HG03280 (cell line): Measurements from ENCODE around the gene TELO2.

Source experiments
- ATAC-seq: cut with Tn5 transposase; IDR thresholded peaks from one replicate; pipeline ENCODE4 v1.9.1; 2021; ENCODE audit warnings: mild to moderate bottlenecking, moderate library complexity; ENCODE audit not compliant: unreplicated experiment

Gene TELO2

DNA sequence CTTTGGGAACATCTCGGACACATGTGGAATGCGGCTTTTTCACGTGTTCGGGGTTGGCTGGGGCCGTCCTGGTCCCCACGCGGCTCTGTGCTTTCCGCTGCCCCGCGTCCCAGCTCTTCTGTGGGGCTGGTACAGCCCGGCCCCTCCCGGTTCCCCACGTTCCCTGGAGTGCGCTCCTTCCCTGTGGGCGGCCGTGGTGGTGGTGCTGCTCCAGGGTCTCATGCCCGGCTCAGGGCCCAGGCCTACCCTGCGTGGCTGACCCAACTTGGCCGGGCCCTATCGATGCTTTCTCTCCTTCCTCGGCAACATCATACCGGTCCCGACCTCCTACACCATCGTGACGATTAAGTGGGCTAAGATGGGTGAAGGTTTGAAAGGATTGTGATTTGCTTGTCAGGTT lies 3.3 kb downstream of the TELO2 start:
- ATAC-seq: no peak

DNA sequence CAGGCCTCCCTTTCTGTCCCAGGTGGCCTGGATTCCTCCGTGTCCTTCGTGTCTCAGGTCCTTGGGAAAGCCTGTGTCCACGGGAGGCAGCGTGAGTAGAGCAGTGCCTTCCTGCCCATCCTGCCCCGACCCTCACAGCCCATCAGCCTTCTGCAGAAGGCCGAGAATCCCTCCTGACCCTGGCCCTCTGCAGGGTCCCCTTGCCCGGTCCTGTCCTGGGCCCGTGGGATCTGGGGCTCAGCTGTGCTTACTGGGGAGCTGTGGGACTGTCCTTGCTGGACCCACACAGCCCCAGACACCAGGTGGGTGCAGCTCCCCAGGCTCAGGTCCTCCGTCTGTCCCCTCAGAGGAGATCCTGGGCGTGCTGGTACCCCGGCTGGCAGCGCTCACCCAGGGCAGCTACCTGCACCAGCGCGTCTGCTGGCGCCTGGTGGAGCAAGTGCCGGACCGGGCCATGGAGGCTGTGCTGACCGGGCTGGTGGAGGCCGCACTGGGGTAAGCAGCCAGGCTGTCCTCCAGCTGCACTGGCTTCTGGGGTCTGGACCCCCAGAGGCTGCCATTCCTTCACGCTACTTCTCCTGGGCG lies 3.9 kb downstream of the TELO2 start:
- ATAC-seq: no peak

DNA sequence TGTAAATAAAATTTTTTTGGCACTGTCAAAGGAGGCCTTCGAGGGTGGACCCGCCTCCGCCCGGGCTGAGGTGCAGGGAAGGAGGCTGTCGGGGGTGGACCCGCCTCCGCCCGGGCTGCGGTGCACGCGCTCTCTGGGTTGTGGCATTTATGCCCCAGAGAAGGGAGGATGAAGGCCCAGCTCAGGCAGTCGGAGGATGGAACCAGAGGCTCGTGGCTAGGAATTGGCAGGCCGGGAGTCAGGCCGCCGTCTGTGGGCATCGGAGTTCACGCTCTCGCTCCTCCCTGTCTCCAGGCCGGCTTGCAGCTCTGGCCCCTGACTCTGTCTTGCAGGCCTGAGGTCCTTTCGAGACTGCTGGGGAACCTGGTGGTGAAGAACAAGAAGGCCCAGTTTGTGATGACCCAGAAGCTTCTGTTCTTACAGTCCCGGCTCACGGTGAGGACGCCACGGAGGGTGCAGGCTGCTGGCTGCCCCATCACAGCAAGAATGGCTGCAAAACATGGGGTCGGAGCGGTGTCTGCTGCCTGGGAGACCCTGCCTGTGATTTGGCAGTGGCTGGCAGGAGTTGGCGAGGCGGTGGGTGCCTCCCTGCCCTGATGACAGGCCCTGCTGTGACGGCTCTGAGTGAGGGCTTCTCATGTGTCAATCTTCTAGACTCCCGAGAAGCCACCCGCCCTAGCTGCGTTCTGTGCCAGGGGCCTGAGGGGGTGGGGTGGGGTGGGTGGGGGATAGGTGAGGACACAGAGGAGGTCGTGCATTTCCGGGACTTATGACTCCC lies 5.9 kb downstream of the TELO2 start:
- no peak for ATAC-seq

DNA sequence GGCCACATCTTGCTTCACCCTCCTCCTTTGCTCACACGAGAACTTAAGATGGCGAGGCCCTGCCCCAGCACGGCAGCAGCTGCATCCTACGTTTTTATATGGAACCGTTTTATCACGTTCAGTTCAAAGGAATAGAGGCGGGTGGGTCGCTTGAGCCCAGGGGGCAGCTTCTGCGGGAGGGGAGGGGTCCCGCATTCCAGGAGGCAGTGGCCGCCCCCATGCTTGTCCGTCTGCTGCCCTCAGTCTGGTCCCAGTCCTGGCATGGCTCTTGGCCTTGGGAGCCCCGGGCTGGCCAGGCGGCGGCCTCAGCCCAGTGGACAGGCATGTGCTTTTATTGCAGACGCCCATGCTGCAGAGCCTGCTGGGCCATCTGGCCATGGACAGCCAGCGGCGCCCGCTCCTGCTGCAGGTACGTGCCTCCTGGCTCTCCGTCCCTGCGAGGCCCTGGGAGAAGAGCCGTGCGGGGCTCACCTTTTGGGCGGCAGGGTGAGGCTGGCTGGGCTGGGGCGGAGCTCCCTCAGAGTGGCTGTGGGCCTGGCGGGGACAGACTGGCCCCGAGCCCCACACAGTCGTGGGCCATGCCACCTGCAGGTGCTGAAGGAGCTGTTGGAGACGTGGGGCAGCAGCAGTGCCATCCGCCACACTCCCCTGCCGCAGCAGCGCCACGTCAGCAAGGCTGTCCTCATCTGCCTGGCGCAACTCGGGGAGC lies 6.8 kb downstream of the TELO2 start:
- ATAC-seq: no peak

DNA sequence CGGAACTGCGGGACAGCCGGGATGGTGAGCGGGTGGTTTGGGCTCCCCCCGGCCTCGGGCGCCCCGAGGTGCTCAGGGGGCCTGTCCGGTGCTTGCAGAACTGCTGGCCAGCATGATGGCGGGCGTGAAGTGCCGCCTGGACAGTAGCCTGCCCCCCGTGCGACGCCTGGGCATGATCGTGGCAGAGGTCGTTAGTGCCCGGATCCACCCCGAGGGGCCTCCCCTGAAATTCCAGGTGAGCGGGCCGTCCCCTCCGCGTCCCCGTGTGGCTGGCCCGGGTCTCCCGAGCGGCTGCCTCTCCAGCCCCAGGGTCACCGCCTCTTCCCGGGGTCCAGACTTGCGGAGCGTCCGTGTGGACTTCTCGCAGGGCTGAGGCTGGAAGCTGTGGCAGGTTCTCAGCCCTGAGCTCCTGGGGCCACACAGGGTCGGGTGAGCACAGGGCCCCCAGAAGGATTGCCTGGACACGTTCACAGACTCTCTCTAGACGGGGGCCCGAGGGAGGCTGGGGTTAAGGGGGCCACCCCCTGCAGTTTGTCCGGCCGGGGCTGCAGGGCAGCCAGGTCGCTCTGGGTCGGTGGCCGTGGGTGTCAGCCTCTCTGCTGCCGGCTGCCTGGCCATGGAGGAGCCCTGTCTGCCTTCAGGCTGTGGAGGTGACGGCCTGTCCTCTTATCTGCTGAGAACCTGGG lies 7.4 kb downstream of the TELO2 start:
- ATAC-seq: no peak

DNA sequence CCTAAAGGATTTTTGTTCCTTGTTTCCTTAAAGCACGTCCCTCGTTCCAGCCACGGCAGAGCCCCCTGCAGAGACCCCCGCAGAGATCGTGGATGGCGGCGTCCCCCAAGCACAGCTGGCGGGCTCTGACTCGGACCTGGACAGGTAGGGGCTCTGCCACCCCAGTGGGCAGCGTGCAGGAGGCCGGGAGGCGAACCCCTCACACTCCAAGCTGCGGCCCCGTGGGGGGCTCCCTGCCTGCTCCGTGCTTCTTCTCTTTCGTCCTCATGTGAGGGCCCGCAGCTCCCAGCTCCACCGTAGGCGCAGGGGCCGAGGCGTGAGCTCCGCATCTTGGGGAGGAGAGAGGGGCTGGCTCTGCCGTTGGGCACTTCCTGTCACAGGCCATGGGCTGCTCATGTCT lies 8.5 kb downstream of the TELO2 start:
- no peak for ATAC-seq

DNA sequence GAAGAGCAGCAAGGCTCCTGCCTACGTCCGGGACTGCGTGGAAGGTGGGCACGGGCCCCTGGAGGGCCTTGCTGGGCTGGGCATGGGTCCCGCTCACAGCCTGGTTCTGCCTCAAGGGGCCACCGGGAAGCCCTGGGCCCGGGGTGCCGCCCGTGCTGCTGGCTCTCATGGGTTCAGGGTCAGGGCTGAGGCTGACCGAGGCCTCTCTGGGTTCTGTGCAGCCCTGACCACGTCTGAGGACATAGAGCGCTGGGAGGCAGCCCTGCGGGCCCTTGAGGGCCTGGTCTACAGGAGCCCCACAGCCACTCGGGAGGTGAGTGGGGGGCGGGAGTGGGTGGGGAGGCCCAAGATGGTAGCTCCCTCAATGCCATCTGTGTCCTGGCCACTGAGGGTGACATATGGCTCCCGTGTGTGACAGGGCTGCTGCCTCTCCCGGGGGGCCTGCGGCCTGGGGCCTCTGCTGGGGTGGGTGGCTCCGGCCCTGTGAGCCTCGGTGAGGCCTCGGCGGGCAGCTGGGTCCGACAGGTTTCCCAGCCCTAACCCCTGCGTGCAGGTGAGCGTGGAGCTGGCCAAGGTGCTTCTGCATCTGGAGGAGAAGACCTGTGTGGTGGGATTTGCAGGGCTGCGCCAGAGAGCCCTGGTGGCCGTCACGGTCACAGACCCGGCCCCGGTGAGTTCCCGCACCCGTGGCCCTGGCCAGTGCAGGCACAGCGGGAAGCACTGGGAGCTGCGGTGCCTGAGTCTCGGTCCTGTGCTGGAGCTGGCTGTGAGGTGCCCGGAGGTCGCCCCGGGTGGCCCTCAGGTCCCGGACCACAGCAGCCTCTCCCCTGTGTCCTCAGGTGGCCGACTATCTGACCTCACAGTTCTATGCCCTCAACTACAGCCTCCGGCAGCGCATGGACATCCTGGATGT lies 9.2 kb downstream of the TELO2 start:
- no peak for ATAC-seq

DNA sequence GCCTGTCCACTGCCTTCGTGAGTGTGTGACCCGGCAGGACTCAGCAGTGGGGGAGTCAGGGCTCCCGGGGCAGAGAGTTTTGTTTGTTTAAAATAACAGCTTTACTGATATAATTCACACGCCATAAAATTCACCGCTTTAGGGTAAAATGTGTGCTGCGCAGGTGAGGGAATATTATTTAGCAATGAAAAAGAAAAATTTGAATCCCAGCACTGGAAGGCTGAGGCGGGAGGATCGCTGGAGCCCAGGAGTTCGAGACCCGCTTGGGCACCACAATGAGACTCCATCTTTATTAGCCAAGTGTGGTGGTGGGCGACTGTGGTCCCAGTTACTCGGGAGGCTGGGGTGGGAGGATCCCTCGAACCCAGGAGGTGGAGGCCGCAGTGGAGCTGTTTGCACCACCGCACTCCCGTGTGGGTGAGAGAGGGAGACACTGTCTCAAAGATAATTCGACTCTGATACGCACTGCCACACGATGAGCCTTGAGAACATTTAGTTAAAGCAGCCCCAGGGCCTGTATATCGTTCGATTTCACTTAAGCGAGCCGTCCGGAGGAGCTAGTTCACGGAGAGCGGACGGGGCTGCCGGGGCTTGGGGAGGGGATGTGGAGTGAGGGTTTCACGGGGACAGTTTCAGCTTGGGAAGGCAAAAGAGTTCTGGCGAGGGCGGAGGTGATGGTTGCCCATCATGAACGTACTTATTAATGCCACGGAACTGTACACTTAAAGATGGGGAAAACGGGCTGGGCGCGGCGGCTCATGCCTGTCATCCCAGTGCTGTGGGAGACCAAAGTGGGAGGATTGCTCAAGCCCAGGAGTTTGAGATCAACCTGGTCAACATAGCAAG lies 10.2 kb downstream of the TELO2 start:
- no peak for ATAC-seq

DNA sequence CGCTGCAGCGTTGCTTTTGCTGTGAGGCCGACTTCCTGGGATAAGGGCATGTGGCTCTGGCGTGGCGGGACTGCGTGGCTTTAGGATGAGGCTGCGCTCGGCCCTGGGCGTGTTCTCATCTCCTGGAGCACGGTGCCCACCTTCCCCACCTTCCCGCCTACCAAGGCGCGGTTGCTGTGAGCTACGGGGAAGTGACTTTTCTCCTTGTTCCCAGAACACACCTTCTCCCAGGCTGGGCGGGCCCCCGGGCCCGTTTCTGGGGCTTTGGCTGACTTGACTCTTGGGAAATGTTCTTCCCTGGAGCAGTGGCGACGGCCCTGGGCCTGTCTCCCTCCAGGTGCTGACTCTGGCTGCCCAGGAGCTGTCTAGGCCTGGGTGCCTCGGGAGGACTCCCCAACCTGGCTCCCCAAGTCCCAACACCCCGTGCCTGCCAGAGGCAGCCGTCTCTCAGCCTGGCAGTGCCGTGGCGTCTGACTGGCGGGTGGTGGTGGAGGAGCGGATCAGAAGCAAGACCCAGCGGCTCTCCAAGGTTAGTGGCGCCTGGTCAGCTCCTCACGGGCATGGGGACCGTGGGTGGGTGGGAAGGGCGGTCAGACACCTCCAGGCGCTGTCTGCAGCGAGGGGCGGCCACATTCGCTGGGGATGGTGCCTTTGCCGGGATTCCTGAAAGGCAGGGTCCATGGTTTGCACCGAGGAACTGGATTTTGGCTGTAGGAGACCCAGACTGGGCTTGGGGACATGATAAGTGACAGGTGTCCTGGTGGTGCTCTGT lies 12.1 kb downstream of the TELO2 start:
- ATAC-seq: no peak

DNA sequence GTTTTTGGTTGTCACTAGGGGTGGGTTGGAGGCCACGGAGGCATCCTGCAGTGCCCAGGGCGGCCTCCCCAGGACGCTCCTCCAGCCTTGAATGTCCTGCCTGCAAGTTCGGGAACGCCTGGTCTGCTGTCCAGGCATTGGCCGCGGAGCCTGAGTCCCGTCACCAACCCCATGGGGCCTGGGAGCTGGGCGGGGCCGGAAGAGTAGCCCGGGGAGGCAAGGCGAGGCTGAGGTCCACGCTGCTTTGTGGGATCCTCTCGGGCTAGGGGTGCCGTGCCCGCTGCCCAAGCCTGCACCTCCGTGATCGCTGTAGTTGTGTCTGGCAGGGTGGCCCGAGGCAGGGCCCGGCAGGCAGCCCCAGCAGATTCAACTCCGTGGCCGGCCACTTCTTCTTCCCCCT lies 12.8 kb downstream of the TELO2 start:
- no peak for ATAC-seq

DNA sequence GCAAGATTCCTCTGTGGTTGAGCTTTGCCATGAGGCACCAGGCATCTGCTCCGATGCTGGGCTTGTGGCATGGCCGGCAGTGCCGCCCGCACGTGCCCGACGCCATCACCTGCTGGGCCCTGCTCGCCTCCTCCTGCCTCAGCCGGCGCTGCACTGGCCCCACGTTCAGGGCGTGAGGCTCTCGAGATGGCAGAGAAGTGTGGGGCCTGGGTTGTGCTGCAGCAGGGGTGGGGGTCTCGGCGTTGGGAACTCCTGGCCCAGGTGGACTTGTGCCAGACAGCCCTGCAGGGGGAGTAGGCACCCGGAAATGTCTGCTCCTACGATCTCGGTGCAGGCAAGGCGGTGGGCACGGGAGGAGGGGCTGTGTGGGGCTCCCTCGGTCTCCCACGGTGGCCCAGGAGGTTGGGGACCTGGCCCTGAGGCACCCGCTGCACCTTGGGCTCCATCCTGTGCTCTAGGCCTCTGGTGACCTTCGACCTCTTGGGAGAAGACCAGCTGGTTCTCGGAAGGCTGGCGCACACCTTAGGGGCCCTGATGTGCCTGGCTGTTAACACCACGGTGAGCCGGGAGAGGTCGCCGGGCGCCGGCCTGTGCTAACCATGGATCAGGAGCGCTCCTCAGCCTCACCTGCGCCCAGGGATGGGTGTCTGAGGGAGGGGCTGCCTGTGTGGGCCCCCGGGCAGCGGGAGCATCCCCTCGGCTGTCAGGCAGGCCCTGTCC lies 13.5 kb downstream of the TELO2 start:
- no peak for ATAC-seq

DNA sequence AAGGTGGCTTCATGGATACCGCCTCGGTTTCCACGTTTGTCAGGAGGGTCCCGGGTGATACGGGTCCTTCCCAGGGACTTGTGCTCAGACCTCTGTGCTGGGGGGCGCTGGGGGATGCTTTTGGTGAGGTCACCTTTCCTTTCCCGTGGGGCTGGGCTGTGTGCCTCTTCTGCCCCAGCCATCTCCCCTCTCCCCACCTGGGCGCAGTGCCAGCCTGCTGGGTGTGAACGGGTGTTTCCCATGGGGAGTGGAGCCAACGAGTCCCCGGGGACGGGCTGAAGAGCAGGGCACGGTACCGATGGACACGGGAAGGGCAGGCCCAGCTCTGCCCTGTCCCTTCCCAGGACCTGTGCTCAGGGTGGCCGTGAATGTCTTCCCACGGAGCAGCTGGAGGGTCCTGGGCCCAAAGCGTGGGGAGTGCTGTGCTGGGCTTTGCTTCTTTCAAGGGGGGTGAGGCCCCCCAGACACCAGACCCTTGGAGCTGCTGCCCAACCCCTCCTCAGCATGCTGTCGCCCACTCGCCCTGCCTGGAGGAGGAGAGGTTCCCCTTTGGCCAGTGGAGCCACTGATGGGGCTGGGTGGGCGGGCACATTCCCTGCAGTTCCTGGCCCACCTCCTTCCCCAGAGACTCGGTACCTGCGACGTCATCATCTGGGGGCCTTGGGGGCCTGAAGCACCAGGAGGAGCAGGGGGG lies 15.5 kb downstream of the TELO2 start:
- no peak for ATAC-seq

DNA sequence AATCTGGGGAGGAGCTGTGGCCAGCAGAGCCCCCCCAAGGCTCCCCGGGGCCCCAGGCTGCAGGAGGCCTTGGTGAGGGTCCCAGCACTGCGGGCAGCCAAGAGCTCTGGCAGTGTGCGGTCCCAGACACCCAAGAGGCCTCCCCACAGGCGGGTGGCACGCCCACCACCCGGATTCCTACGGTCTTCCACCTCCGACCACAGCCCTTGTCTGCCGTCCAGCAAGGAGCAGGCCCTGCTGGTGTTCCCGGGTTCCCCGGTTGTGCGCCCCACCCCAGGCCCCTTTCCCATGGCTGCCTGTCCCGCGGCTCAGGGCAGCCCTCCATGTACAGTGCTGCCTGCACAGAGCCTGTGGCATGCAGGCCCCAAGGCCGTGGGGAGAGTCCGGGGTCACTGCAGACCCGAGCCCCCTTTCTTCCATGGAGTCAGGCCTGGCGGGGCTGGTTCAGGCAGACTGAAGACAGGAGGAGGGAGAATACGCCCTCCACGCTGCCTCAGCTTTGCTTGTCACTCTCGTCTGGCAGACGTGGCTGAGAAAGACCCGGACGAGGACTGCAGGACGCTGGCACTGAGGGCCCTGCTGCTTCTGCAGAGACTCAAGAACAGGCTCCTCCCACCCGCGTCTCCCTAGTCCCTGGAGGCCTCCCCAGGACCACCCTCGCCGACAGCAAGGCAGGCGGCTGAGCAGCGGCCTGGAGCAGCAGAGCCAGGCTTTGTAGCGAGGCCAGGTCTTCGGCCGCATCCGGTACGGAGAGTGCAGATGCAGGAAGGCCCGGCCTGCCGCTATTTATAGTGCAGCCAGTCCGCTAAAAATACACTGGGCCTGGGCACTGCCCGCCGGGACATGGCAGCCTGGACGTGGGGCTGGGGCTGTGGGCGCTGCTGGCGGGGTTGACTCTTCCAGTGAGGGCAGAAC lies 16.4 kb downstream of the TELO2 start:
- ATAC-seq: no peak

DNA sequence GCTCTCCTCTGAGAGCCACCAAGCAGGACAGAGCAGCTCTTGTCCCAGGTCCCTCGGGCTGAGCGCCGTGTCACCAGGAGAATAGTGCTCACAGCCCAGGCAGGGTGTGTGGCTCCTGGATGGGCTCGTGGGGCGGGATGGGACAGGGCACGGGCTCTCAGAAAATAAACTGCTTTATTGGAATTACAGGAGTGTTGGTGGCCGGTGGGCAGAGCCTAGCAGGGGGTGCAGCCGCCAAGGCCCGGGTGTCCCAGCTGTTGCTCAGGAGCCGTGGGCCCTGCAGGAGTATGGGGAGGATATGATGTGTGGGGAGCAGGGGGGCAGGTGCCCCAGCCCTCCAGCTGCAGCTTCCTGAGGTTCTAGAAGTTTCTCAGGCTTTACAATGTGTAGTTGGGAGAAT lies 17.1 kb downstream of the TELO2 start:
- ATAC-seq: no peak

DNA sequence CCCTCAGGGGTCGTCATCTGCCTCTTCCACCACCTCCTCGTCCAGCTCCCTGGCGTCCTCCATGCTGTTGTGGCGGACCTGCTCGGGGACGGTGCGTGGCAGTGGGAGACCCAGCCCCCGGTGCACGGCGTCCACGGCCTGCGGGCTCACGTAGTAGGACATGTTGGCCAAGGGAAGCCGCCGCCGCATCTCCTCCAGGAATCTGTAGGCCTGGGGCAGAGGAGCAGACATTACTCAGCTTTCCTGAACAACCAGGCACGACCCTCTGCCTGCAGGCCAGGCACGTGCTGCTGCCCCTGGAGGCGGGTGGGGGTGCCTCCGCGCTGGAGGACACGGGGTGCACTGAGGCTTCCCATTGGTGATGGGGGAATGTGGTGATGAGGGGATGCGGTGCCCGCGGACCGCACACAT lies 17.8 kb downstream of the TELO2 start:
- ATAC-seq: no peak

DNA sequence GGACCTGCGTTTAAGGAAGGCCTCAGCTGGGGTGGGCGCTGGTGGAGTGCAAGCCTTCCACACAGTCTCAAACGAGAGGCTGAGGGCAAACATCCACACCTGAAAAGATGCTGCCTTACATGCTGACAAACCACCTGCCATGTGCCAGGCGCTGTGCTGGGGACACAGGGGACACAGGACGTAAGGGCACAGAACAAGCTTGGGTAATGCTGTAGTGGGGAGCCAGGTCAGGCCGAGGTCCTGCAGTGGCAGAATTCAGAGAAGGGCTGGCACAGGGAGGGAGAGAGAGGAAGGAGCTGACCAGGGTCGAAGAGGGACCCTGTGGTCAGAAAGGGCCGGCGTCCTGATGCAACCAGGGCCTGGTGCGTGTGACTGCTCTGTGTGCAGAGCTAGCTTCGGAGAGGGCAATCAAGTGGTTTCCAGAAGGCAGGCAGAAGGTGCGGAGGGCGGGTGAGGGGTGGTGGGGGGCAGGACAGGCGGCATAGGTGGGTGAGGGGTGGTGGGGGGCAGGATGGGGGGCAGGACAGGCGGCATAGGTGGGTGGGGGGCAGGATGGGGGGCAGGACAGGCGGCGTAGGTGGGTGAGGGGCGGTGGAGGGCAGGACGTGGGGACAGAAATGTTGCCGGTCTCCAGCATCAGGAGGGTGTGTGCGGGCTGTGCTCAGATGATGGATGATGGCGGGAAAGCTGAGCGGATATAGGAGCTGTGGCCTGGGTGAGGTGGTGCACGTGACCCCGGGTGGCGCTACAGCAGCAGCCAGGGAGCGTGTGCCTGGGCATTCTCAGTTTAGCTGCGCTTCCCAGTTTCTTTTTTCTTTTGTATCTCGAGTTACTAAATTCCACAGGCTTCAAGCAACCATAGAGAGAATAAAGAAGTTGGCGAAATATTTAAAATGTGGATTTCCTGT lies 18.8 kb downstream of the TELO2 start:
- no peak for ATAC-seq
